GM18870 (cell line): ENCODE data around the gene GRIK4.
"Not testable (repeated sequence)": the region's sequence is repeated elsewhere in the genome, so short reads cannot be mapped to it uniquely, and the experiment has no call there.

Source experiments
- ATAC-seq: cut with Tn5 transposase; IDR thresholded peaks from one replicate; pipeline ENCODE4 v1.9.1; 2021; ENCODE audit warnings: moderate library complexity; ENCODE audit not compliant: unreplicated experiment

Gene GRIK4

GRCh38 chr11:121023848-121024751, 512.6 kb downstream of the GRIK4 start, which contains the start of gene TBCEL:
Gene TBCEL (plus strand): TSS chr11:121024102. CDS start chr11:121045691, 21,589 bp downstream.
- ATAC-seq = peak; percentile 82

DNA sequence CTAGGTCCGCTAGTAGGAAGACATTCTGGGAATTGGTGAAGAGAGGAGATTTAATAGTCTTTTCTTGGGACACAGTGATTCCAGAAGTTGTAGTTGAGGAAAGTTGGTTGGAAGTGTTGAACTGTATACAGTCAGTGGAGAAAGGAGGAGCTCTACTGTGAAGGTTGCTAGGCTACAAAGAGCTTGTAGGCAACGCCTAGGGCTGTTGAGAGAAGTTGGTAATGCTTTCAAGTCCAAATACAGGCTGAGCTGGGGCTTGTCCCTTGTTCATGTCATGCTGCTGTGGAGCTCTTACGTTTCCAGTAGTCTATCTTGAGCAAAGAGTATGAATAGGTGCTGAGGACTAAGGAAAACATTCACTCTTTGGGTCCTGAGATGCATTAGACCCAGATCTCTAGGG, 513.4 kb downstream of the GRIK4 start:
- no peak for ATAC-seq

DNA sequence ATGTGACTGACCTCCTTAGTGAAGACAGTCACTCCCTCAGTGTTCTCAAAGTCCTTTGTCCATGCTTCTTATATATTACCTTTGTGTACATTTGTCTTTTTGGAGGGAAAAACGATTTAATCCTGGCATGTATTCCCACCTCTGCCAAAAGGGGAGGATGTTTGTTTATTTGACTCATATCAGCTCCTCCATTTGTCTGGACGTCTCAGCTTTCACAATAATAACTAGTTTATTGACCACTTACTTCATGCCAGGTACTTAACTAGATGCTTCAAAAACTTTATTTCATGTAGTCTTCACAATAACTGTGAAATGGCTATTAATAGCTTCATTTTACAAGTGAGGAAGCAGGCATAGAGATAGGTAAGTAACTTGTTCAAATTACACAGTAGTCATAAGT, 517.6 kb downstream of the GRIK4 start:
- no peak for ATAC-seq

- no peak for ATAC-seq
Observed at GRCh38 chr11:121029813-121030445, 518.4 kb downstream of the GRIK4 start.

DNA sequence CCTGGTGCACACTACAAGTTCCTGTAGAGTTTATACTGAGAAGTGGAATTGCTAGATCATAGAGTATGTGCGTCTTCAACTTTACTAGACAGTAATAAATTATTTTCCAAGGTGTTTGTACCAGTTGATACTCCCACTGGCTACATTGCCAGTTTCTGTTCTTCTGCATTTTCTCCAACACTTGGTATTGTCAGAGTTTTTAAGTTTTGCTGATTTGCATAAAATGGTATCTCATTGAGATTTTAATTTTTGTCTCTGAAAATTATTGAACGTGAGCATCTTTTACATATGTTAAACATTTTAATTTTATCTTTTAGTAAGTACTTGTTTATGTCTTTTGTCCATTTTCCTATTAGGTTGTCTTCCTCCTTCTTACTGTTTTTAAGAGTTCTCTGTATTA, 519.6 kb downstream of the GRIK4 start:
- no peak for ATAC-seq

DNA sequence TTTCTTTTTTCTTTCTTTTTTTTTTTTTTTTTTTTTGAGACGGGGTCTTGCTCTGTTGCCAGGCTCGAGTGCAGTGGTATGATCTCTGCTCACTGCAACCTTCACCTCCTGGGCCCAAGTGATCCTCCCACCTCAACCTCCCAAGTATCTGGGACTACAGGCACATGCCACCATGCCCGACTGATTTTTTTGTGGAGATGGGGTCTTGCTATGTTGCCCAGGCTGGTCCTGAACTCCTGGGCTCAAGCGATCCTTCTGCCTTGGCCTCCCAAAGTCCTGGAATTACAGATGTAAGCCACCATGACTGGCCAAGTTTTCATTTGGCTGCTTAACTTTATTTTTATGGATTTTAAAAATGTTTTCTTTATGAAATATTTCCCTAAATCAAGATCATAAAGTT, 520.1 kb downstream of the GRIK4 start:
- not testable (repeated sequence) for ATAC-seq

GRCh38 chr11:121032546-121032945, 521.0 kb downstream of the GRIK4 start:
- no peak for ATAC-seq

DNA sequence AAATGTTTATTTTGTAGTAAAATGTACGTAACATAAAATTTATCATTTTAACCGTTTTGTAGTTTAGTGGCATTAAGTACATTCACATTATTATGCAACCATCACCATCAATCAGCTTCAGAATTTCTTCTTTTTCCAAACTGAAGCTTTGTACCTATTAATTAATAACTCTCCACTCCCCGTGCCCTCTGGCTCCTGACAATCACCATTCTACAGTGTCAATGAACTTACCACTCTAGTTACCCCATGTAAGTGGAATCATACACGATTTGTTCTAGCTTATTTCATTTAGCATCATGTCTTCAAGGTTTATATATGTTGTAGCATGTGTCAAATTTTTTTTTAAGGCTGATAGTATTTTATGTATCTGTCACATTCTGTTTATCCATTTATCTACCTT, 522.1 kb downstream of the GRIK4 start:
- no peak for ATAC-seq

- no peak for ATAC-seq
Observed at GRCh38 chr11:121035169-121035755, 523.7 kb downstream of the GRIK4 start.

DNA sequence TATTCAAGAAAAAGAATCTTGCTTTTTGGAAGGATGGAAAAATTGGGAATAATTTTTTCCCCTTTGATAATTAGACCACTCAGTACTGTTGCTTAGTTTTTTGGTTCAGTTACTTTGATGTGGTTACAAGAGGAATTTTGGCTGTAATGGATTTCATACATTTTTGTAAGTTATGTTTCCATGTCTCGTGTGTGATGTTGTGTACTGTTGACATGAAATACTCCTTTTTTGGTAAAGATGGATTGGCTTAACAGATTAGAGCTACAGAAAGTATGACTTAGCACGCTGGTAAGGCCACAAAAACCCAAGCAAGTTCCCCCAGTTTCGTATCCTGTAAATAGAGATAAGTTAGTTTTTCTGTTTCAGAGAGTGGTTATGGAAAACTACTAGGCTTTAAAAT, 524.2 kb downstream of the GRIK4 start:
- peak; percentile 63 for ATAC-seq

DNA sequence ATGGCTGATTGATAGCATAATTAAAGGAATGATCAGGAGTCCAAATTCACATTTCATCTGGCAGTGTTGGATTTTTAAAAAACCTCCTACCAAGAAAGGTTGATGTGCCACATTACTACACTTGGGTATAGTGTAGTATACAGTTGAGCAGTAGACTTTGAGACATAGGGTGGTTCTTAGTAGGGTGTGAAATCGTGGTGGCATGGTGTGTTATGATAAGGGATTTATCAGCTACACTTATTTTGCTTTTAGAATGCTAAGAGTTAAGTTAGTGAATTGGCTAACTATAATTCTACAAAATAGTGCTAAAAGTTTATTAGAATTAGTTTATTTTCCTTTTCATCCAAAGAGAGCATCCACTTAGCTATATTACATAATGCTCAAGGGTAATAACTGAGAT, 525.5 kb downstream of the GRIK4 start:
- ATAC-seq = no peak
